ENCODE results near the gene TLE3.

TLE3 gene

GRCh38 chr15:70060214-70060992, 37.3 kb downstream of the TLE3 start:
- DNase-seq (ENCODE audit: low read depth), result no peak
- TF ChIP-seq, protein P1, sequence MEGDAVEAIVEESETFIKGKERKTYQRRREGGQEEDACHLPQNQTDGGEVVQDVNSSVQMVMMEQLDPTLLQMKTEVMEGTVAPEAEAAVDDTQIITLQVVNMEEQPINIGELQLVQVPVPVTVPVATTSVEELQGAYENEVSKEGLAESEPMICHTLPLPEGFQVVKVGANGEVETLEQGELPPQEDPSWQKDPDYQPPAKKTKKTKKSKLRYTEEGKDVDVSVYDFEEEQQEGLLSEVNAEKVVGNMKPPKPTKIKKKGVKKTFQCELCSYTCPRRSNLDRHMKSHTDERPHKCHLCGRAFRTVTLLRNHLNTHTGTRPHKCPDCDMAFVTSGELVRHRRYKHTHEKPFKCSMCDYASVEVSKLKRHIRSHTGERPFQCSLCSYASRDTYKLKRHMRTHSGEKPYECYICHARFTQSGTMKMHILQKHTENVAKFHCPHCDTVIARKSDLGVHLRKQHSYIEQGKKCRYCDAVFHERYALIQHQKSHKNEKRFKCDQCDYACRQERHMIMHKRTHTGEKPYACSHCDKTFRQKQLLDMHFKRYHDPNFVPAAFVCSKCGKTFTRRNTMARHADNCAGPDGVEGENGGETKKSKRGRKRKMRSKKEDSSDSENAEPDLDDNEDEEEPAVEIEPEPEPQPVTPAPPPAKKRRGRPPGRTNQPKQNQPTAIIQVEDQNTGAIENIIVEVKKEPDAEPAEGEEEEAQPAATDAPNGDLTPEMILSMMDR (IDR thresholded peaks at IDR 0.05; ENCODE audit: low read depth, low read length, missing control alignments), result no peak
- no peak overlapping the region for H3K4me3 ChIP-seq (ENCODE audit: low read depth, low read length)

- no peak overlapping the region for H3K4me3 ChIP-seq (ENCODE audit: low read depth, low read length)
- TF ChIP-seq, protein P1 (IDR thresholded peaks at IDR 0.05; ENCODE audit: low read depth, low read length, missing control alignments), result no peak
- no peak for DNase-seq (ENCODE audit: low read depth)
Observed at GRCh38 chr15:70059476-70060213, 38.1 kb downstream of the TLE3 start.

- no peak for DNase-seq (ENCODE audit: low read depth)
- H3K4me3 ChIP-seq (ENCODE audit: low read depth, low read length), result no peak overlapping the region
- TF ChIP-seq, protein P1 (IDR thresholded peaks at IDR 0.05; ENCODE audit: low read depth, low read length, missing control alignments), result no peak
Observed at GRCh38 chr15:70058642-70059360, 38.9 kb downstream of the TLE3 start.

DNA sequence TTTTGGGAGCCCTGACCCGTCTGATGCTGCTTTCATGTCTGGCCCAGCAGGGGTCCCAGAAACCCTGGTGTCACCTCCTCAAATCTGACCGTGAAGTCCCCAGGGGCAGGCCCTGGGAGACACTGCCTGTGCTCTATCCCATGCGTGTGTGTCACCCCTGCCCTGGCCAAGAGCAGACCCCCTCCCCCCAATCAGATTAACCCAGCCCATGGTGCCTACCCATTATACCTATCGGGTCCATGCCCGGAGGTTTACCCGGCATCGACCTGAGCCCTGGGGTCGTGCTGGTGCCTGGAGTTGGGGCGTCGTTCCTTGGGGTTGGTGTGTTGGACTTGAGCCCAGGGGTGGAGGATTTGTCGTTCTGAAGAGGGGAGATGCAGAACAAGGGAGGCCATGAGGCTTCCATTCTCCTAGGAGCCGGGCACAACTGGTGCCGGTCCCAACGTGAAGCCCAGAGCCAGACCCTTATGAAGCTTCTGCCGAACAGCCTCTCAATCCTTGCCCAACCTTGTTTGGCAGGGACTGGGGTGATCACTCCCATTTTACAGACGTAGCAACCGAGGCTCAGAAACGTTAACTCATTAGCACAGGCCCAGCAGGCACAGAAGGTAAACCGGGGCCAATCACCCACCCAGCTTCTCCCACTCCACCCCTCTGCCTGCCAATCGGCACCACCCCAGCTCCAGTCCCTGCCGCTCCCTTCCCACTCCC, 39.6 kb downstream of the TLE3 start:
- TF ChIP-seq, protein P1 (IDR thresholded peaks at IDR 0.05; ENCODE audit: low read depth, low read length, missing control alignments), result no peak
- no peak for DNase-seq (ENCODE audit: low read depth)

GRCh38 chr15:70056091-70056680, 41.5 kb downstream of the TLE3 start:
- TF ChIP-seq, protein P1 (IDR thresholded peaks at IDR 0.05; ENCODE audit: low read depth, low read length, missing control alignments), result no peak
- DNase-seq (ENCODE audit: low read depth), result no peak
- no peak overlapping the region for H3K4me3 ChIP-seq (ENCODE audit: low read depth, low read length)

More for the DNA sequence above, 39.6 kb downstream of the TLE3 start:
- no peak overlapping the region for H3K4me3 ChIP-seq (ENCODE audit: low read depth, low read length)

- no peak for DNase-seq (ENCODE audit: low read depth)
- TF ChIP-seq, protein P1 (IDR thresholded peaks at IDR 0.05; ENCODE audit: low read depth, low read length, missing control alignments), result no peak
- H3K4me3 ChIP-seq (ENCODE audit: low read depth, low read length), result no peak overlapping the region
Observed at GRCh38 chr15:70055601-70056051, 42.1 kb downstream of the TLE3 start.
